WTC11 (cell line): ENCODE measurements around the gene AXIN2. TPM values are rescaled to one million over a fixed set of nuclear protein-coding genes. Genes with fewer than 3 reads are reported as not detected.

Source experiments
- ATAC-seq: fragments of 200-7000 bp; cut with Tn5 transposase; 2 replicates; pipeline ENCODE4 v1.10.0; 2021; ENCODE audit warnings: mild to moderate bottlenecking, moderate library complexity
- CTCF ChIA-PET: fragments of 300-600 bp; sonication (Branson Sonifier 250); formaldehyde crosslinking; loops from one replicate; lab custom pipeline; 2021; ENCODE audit warnings: antibody characterized with exemption; lab: Charles Lee
- POLR2A ChIA-PET: fragments of 350-600 bp; sonication (Branson Sonifier 250); formaldehyde crosslinking; loops from one replicate; lab custom pipeline; 2021; ENCODE audit warnings: antibody characterized with exemption; lab: Charles Lee
- DNase-seq: peaks from one replicate; pipeline ENCODE4 v3.0.0; 2021; ENCODE audit warnings: low spot score
- H3K27ac Mint-ChIP-seq: 2 replicates; pipeline ENCODE4 v1.8.0; 2021; ENCODE audit warnings: mixed read lengths
- H3K27me3 Mint-ChIP-seq: 2 replicates; pipeline ENCODE4 v1.8.0; 2021; ENCODE audit warnings: low read depth, mild to moderate bottlenecking, moderate library complexity, mixed read lengths
- H3K36me3 Mint-ChIP-seq: 2 replicates; pipeline ENCODE4 v1.8.0; 2021; ENCODE audit warnings: mixed read lengths
- H3K4me1 Mint-ChIP-seq: 2 replicates; pipeline ENCODE4 v1.8.0; 2022; ENCODE audit warnings: mixed read lengths
- H3K4me3 Mint-ChIP-seq: 2 replicates; pipeline ENCODE4 v1.8.0; 2021; ENCODE audit warnings: mild to moderate bottlenecking, moderate library complexity, mixed read lengths
- H3K9me3 Mint-ChIP-seq: 2 replicates; pipeline ENCODE4 v1.8.0; 2021; ENCODE audit warnings: mixed read lengths
- CREB1 ChIP-seq: sonication (generic); formaldehyde crosslinking; IDR thresholded peaks from 2 replicates; pipeline ENCODE4 v1.8.0; 2023; ENCODE audit warnings: mild to moderate bottlenecking, missing genetic modification reagents
- HMGA2 ChIP-seq: fragments of 250-450 bp; sonication (Bioruptor Pico); IDR thresholded peaks from 2 replicates; pipeline ENCODE4 v1.4.0; 2021; ENCODE audit warnings: mild to moderate bottlenecking, moderate library complexity
- MXD4 ChIP-seq: fragments of 250-450 bp; sonication (Bioruptor Pico); IDR thresholded peaks from 2 replicates; pipeline ENCODE4 v1.8.0; 2021; ENCODE audit warnings: mild to moderate bottlenecking, moderate library complexity, borderline replicate concordance
- NFYB ChIP-seq: sonication (generic); formaldehyde crosslinking; conservative IDR thresholded peaks from 2 replicates; pipeline ENCODE4 v1.8.0; 2022; ENCODE audit warnings: low read depth, missing genetic modification reagents
- ZNF232 ChIP-seq: sonication (generic); formaldehyde crosslinking; IDR thresholded peaks from 2 replicates; pipeline ENCODE4 v1.8.0; 2022; ENCODE audit warnings: mild to moderate bottlenecking, missing genetic modification reagents
- ZNF263 ChIP-seq: sonication (generic); formaldehyde crosslinking; IDR thresholded peaks from 2 replicates; pipeline ENCODE4 v1.8.1; 2022; ENCODE audit warnings: low read depth, mild to moderate bottlenecking, moderate library complexity, missing genetic modification reagents
- ZNF423 ChIP-seq: fragments of 250-450 bp; sonication (Bioruptor Pico); IDR thresholded peaks from 2 replicates; pipeline ENCODE4 v2.1.2; 2022; ENCODE audit warnings: mild to moderate bottlenecking, moderate library complexity
- total RNA-seq: library from RNA; stranded (reverse); gene quantifications from 3 replicates; pipeline ENCODE4 v1.2.3, GENCODE V29; 2021
- TF ChIP-seq, protein P1 (sequence below): fragments of 250-450 bp; sonication (Bioruptor Pico); IDR thresholded peaks from 2 replicates; pipeline ENCODE4 v1.9.0; 2021; ENCODE audit warnings: mild to moderate bottlenecking
- TF ChIP-seq, protein P2 (sequence below): sonication (generic); formaldehyde crosslinking; IDR thresholded peaks from 2 replicates; pipeline ENCODE4 v1.8.1; 2022; ENCODE audit warnings: mild to moderate bottlenecking, moderate library complexity, missing genetic modification reagents
- TF ChIP-seq, protein P3 (sequence below): sonication (generic); formaldehyde crosslinking; IDR thresholded peaks from 2 replicates; pipeline ENCODE4 v1.8.1; 2023; ENCODE audit warnings: mild to moderate bottlenecking, missing genetic modification reagents, moderate library complexity
- TF ChIP-seq, protein P4 (sequence below): sonication (generic); formaldehyde crosslinking; IDR thresholded peaks from 2 replicates; pipeline ENCODE4 v1.8.0; 2022; ENCODE audit warnings: mild to moderate bottlenecking, missing genetic modification reagents
- TF ChIP-seq, protein P5 (sequence below): sonication (generic); formaldehyde crosslinking; IDR thresholded peaks from 2 replicates; pipeline ENCODE4 v1.8.1; 2022; ENCODE audit warnings: low read depth, missing genetic modification reagents, borderline replicate concordance
- TF ChIP-seq, protein P6 (sequence below): fragments of 250-450 bp; sonication (Bioruptor Pico); IDR thresholded peaks from 2 replicates; pipeline ENCODE4 v1.9.0; 2021; ENCODE audit warnings: mild to moderate bottlenecking

The AXIN2 gene
- total RNA-seq, 1 experiment from 2014 or later: 35.0 TPM

DNA sequence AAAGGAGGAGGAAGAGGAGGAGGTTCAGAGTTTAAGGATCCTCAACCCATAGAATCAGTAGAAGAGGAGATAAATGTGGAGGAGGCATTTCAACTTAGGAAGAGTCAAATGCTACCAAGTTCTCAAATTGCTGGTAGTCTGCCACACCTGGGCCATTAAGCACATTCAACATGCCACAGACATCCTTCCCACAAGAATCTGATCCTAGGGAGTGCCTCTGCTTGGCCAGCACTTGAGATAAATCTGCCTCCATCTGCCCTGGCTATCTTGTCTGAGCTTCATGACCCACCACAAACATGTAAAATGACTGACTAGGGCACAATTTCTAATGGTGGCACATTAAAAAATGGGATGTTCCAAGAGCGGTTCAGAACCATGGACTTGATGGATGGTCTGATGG lies 37.3 kb upstream of the AXIN2 start (continued):
- TF ChIP-seq, protein P1, sequence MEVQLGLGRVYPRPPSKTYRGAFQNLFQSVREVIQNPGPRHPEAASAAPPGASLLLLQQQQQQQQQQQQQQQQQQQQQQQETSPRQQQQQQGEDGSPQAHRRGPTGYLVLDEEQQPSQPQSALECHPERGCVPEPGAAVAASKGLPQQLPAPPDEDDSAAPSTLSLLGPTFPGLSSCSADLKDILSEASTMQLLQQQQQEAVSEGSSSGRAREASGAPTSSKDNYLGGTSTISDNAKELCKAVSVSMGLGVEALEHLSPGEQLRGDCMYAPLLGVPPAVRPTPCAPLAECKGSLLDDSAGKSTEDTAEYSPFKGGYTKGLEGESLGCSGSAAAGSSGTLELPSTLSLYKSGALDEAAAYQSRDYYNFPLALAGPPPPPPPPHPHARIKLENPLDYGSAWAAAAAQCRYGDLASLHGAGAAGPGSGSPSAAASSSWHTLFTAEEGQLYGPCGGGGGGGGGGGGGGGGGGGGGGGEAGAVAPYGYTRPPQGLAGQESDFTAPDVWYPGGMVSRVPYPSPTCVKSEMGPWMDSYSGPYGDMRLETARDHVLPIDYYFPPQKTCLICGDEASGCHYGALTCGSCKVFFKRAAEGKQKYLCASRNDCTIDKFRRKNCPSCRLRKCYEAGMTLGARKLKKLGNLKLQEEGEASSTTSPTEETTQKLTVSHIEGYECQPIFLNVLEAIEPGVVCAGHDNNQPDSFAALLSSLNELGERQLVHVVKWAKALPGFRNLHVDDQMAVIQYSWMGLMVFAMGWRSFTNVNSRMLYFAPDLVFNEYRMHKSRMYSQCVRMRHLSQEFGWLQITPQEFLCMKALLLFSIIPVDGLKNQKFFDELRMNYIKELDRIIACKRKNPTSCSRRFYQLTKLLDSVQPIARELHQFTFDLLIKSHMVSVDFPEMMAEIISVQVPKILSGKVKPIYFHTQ (CRISPR knock-in tag): no peak
- TF ChIP-seq HMGA2 (no peak), ZNF263 (CRISPR knock-in tag) (no peak)
- TF ChIP-seq, protein P2, sequence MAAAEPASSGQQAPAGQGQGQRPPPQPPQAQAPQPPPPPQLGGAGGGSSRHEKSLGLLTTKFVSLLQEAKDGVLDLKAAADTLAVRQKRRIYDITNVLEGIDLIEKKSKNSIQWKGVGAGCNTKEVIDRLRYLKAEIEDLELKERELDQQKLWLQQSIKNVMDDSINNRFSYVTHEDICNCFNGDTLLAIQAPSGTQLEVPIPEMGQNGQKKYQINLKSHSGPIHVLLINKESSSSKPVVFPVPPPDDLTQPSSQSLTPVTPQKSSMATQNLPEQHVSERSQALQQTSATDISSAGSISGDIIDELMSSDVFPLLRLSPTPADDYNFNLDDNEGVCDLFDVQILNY (CRISPR knock-in tag): no peak

DNA sequence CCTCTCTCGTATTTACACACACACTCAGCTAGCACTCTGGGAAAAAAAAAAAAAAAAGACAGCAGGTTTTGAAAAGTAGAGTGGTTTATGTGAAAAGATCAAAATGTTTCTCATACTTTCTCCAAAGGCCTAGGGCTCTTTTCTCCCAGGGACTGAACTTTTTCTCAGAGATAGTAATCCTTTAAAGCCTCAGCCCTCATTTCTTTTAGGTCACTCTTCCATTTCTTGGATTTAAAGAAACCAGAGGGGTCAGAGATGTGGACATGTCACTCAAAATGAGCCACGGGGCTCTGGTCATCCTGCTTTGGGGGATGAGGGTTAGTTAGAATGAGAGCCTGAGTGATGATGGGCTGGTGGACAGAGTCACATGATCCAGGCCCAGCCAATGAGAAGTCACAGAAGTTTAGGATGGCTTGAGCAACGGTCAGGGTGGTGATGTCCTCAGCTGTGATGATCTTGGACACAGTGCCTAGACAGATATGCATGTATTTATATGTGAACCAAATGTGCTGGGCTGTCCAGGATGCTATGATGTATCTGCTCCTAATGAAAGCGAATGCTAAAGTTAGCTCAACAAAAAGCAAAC lies 33.7 kb upstream of the AXIN2 start:
- H3K27ac Mint-ChIP-seq: no peak overlapping the region
- TF ChIP-seq ZNF263 (CRISPR knock-in tag): no peak
- TF ChIP-seq, protein P3, sequence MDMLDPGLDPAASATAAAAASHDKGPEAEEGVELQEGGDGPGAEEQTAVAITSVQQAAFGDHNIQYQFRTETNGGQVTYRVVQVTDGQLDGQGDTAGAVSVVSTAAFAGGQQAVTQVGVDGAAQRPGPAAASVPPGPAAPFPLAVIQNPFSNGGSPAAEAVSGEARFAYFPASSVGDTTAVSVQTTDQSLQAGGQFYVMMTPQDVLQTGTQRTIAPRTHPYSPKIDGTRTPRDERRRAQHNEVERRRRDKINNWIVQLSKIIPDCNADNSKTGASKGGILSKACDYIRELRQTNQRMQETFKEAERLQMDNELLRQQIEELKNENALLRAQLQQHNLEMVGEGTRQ (CRISPR knock-in tag): peak; percentile 83
- TF ChIP-seq NFYB: peak; percentile 69
- TF ChIP-seq, protein P4, sequence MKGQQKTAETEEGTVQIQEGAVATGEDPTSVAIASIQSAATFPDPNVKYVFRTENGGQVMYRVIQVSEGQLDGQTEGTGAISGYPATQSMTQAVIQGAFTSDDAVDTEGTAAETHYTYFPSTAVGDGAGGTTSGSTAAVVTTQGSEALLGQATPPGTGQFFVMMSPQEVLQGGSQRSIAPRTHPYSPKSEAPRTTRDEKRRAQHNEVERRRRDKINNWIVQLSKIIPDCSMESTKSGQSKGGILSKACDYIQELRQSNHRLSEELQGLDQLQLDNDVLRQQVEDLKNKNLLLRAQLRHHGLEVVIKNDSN (CRISPR knock-in tag): peak; percentile 73
- TF ChIP-seq, protein P5, sequence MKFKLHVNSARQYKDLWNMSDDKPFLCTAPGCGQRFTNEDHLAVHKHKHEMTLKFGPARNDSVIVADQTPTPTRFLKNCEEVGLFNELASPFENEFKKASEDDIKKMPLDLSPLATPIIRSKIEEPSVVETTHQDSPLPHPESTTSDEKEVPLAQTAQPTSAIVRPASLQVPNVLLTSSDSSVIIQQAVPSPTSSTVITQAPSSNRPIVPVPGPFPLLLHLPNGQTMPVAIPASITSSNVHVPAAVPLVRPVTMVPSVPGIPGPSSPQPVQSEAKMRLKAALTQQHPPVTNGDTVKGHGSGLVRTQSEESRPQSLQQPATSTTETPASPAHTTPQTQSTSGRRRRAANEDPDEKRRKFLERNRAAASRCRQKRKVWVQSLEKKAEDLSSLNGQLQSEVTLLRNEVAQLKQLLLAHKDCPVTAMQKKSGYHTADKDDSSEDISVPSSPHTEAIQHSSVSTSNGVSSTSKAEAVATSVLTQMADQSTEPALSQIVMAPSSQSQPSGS: no peak
- TF ChIP-seq, all 79 proteins: peak for 3
- Mint-ChIP-seq H3K4me1 (peaks cover 44% of the 10 kb centered on the region), H3K36me3 (no peaks in the 10 kb centered on the region), H3K4me3 (no peak overlapping the region), H3K9me3 (peaks cover 6% of the 10 kb centered on the region; the same call in 1 of the 2 replicates), H3K27me3 (peaks cover 2% of the 10 kb centered on the region; the same call in 1 of the 2 replicates)
- ATAC-seq (no peak), DNase-seq (no peak)
- POLR2A ChIA-PET: interaction anchor here (0.6 kb wide), 1 partner anchor 1386 kb away, joined by 3 read pairs; no protein-coding TSS in a partner anchor
- CTCF ChIA-PET: interaction anchor here (1.0 kb wide), 1 partner anchor 116 kb away, joined by 3 read pairs; no protein-coding TSS in a partner anchor

DNA sequence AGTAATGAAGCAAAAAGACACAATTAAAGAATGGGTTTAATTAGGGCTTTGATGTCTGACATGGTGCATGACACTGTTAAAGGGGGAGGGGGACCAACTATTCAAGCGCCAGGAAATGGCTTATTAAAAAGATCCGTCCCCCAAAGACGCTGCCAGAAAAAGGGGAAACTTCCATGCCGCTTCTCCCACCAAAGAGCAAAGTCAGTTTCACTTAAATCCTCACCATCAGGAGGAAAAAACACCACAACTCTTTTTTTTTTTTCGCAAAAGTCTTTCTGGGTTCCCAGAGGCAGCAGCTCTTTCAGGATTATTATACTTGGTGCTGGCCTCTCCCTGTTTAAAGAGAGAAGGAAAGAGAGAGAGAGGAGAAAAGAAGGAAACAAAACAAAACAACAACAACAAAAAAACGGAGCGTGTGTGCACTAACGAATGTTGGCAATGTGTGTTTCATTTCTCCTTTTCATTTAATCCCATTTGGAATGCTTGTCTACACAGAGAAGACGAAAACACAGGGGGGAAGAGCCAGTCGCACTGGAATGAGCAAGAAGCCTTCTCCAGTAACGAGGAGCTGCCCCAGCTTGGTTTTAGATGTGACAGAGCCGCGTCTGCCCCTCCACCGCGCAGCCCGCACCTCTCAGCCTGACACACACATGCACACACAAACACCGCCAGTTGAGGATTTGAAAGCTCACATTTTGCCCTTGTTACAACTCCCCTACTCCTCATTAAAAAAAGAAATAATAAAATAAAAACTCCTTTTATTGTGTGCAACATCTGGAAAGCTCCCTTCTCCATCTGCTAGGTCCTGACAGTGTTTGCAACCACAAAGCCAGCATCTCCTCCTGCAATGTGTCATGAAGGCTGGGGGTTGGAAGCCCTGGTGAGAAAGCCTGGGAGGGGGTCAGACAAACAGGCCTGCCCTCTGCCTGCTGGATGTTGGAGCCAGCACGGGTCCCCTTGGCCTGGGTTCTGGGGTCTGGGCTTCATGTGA lies 32.7 kb upstream of the AXIN2 start:
- TF ChIP-seq, protein P6, sequence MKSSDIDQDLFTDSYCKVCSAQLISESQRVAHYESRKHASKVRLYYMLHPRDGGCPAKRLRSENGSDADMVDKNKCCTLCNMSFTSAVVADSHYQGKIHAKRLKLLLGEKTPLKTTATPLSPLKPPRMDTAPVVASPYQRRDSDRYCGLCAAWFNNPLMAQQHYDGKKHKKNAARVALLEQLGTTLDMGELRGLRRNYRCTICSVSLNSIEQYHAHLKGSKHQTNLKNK (CRISPR knock-in tag): no peak
- TF ChIP-seq MXD4 (CRISPR knock-in tag) (no peak), ZNF232 (no peak), ZNF423 (CRISPR knock-in tag) (peak; percentile 30; the same call in 1 of the 2 replicates), CREB1 (CRISPR knock-in tag) (no peak)
- TF ChIP-seq, all 79 proteins: peak for 1
- H3K4me3 Mint-ChIP-seq: peak overlapping the region; percentile 50
- peak overlapping the region; percentile 6; the same call in 1 of the 2 replicates for H3K27ac Mint-ChIP-seq
- H3K36me3 Mint-ChIP-seq: no peaks in the 10 kb centered on the region
- H3K27me3 Mint-ChIP-seq: peaks cover 2% of the 10 kb centered on the region; the same call in 1 of the 2 replicates
- DNase-seq: no peak
- ChIA-PET CTCF (interaction anchor here (0.5 to 1.3 kb wide), 4 partner anchors 9 to 204 kb away, joined by 3 to 4 read pairs (median 3); no protein-coding TSS in a partner anchor), POLR2A (interaction anchor here (0.6 kb wide), 1 partner anchor 1387 kb away, joined by 3 read pairs; no protein-coding TSS in a partner anchor)
- H3K9me3 Mint-ChIP-seq: peaks cover 6% of the 10 kb centered on the region; the same call in 1 of the 2 replicates
- H3K4me1 Mint-ChIP-seq: peaks cover 37% of the 10 kb centered on the region
- ATAC-seq: peak; percentile 70
